Activated naive CD4-positive, alpha-beta T cell treated with anti-CD3 and anti-CD28 coated beads, Interleukin-2, amount 10 ng/mL, durations not matched to agents 7 days and 5 days (primary cell): ENCODE results near the gene ATRN.

Experiments used
- CTCF ChIA-PET: fragments of 350-600 bp; sonication (Branson Sonifier 250); formaldehyde crosslinking; loops from one replicate; lab custom pipeline; 2021; ENCODE audit warnings: antibody characterized with exemption; lab: Charles Lee
- DNase-seq: peaks from one replicate; pipeline ENCODE4 v3.0.0-alpha.2; 2020
- H3K27ac Mint-ChIP-seq: one replicate; pipeline ENCODE4 v1.8.0; 2021; ENCODE audit warnings: mild to moderate bottlenecking, moderate library complexity, mixed read lengths
- H3K27me3 Mint-ChIP-seq: one replicate; pipeline ENCODE4 v1.8.0; 2021; ENCODE audit warnings: mild to moderate bottlenecking, mixed read lengths
- H3K36me3 Mint-ChIP-seq: one replicate; pipeline ENCODE4 v1.8.0; 2021; ENCODE audit warnings: mixed read lengths
- H3K4me1 Mint-ChIP-seq: one replicate; pipeline ENCODE4 v1.8.0; 2021; ENCODE audit warnings: mixed read lengths
- H3K4me3 Mint-ChIP-seq: one replicate; pipeline ENCODE4 v1.8.0; 2021; ENCODE audit warnings: mild to moderate bottlenecking, moderate library complexity, mixed read lengths
- H3K9me3 Mint-ChIP-seq: one replicate; pipeline ENCODE4 v1.8.0; 2021; ENCODE audit warnings: mixed read lengths

Gene ATRN

GRCh38 chr20:3621111-3621510 lies 150.3 kb downstream of the ATRN start:
- H3K36me3 Mint-ChIP-seq = no peaks in the 10 kb centered on the region
- H3K27me3 Mint-ChIP-seq = no peaks in the 10 kb centered on the region
- H3K9me3 Mint-ChIP-seq = no peaks in the 10 kb centered on the region
- no peak for DNase-seq
- no peak overlapping the region for H3K27ac Mint-ChIP-seq
- no peaks in the 10 kb centered on the region for H3K4me1 Mint-ChIP-seq
- CTCF ChIA-PET = no interaction called here
- H3K4me3 Mint-ChIP-seq = no peak overlapping the region

GRCh38 chr20:3622406-3622805 lies 151.6 kb downstream of the ATRN start:
- CTCF ChIA-PET = no interaction called here
- no peaks in the 10 kb centered on the region for H3K27me3 Mint-ChIP-seq
- no peak for DNase-seq
- no peaks in the 10 kb centered on the region for H3K4me1 Mint-ChIP-seq
- no peak overlapping the region for H3K27ac Mint-ChIP-seq
- no peak overlapping the region for H3K4me3 Mint-ChIP-seq
- H3K36me3 Mint-ChIP-seq = no peaks in the 10 kb centered on the region
- H3K9me3 Mint-ChIP-seq = no peaks in the 10 kb centered on the region

- Mint-ChIP-seq H3K4me3 (no peak overlapping the region), H3K36me3 (no peaks in the 10 kb centered on the region), H3K9me3 (no peaks in the 10 kb centered on the region), H3K27ac (no peak overlapping the region), H3K4me1 (no peaks in the 10 kb centered on the region), H3K27me3 (no peaks in the 10 kb centered on the region)
- DNase-seq = no peak
- CTCF ChIA-PET = no interaction called here
Measured at GRCh38 chr20:3627476-3627875, 156.7 kb downstream of the ATRN start.

- DNase-seq = no peak
- H3K27me3 Mint-ChIP-seq = no peaks in the 10 kb centered on the region
- no peaks in the 10 kb centered on the region for H3K36me3 Mint-ChIP-seq
- no peaks in the 10 kb centered on the region for H3K9me3 Mint-ChIP-seq
- H3K4me3 Mint-ChIP-seq = no peak overlapping the region
- no peak overlapping the region for H3K27ac Mint-ChIP-seq
- CTCF ChIA-PET = no interaction called here
- H3K4me1 Mint-ChIP-seq = no peaks in the 10 kb centered on the region
Measured at GRCh38 chr20:3628502-3629314, 157.9 kb downstream of the ATRN start.

GRCh38 chr20:3629893-3630292 lies 159.1 kb downstream of the ATRN start:
- H3K27me3 Mint-ChIP-seq = no peaks in the 10 kb centered on the region

GRCh38 chr20:3630429-3630828 lies 159.6 kb downstream of the ATRN start:
- Mint-ChIP-seq H3K36me3 (no peaks in the 10 kb centered on the region), H3K4me1 (peaks cover 4% of the 10 kb centered on the region), H3K27ac (no peak overlapping the region)

More at GRCh38 chr20:3629893-3630292, 159.1 kb downstream of the ATRN start:
- Mint-ChIP-seq H3K36me3 (no peaks in the 10 kb centered on the region), H3K4me3 (no peak overlapping the region), H3K9me3 (no peaks in the 10 kb centered on the region), H3K4me1 (peaks cover 4% of the 10 kb centered on the region), H3K27ac (no peak overlapping the region)
- CTCF ChIA-PET = no interaction called here
- DNase-seq = no peak

GRCh38 chr20:3631534-3631933 lies 160.7 kb downstream of the ATRN start:
- no peaks in the 10 kb centered on the region for H3K36me3 Mint-ChIP-seq
- H3K27me3 Mint-ChIP-seq = no peaks in the 10 kb centered on the region
- H3K27ac Mint-ChIP-seq = no peak overlapping the region
- H3K9me3 Mint-ChIP-seq = no peaks in the 10 kb centered on the region
- CTCF ChIA-PET = interaction anchor here (0.7 kb wide), 1 partner anchor 9 kb away, joined by 3 read pairs; no protein-coding TSS in a partner anchor
- peaks cover 4% of the 10 kb centered on the region for H3K4me1 Mint-ChIP-seq
- DNase-seq = no peak
- no peak overlapping the region for H3K4me3 Mint-ChIP-seq

More at GRCh38 chr20:3630429-3630828, 159.6 kb downstream of the ATRN start:
- H3K9me3 Mint-ChIP-seq = no peaks in the 10 kb centered on the region
- no peaks in the 10 kb centered on the region for H3K27me3 Mint-ChIP-seq
- DNase-seq = no peak
- CTCF ChIA-PET = no interaction called here
- no peak overlapping the region for H3K4me3 Mint-ChIP-seq

- no peak overlapping the region for H3K27ac Mint-ChIP-seq
- H3K9me3 Mint-ChIP-seq = no peaks in the 10 kb centered on the region
- DNase-seq = no peak
- no peaks in the 10 kb centered on the region for H3K27me3 Mint-ChIP-seq
- no peak overlapping the region for H3K4me3 Mint-ChIP-seq
- H3K36me3 Mint-ChIP-seq = no peaks in the 10 kb centered on the region
- peaks cover 4% of the 10 kb centered on the region for H3K4me1 Mint-ChIP-seq
- CTCF ChIA-PET = interaction anchor here (1.2 kb wide), 1 partner anchor 14 kb away, joined by 4 read pairs; no protein-coding TSS in a partner anchor
Measured at GRCh38 chr20:3632311-3633004, 161.6 kb downstream of the ATRN start.

GRCh38 chr20:3633913-3634478 lies 163.2 kb downstream of the ATRN start:
- no peaks in the 10 kb centered on the region for H3K36me3 Mint-ChIP-seq
- no peaks in the 10 kb centered on the region for H3K27me3 Mint-ChIP-seq
- CTCF ChIA-PET = interaction anchor here (0.6 to 1.2 kb wide), 2 partner anchors 15 to 125 kb away, joined by 3 to 4 read pairs; no protein-coding TSS in a partner anchor
- H3K27ac Mint-ChIP-seq = no peak overlapping the region
- DNase-seq = no peak
- no peaks in the 10 kb centered on the region for H3K9me3 Mint-ChIP-seq
- H3K4me1 Mint-ChIP-seq = peaks cover 4% of the 10 kb centered on the region
- H3K4me3 Mint-ChIP-seq = no peak overlapping the region

GRCh38 chr20:3635346-3635745 lies 164.5 kb downstream of the ATRN start:
- CTCF ChIA-PET = interaction anchor here (1.2 kb wide), 1 partner anchor 72 kb away, joined by 3 read pairs; no protein-coding TSS in a partner anchor
- H3K9me3 Mint-ChIP-seq = peaks cover 3% of the 10 kb centered on the region

GRCh38 chr20:3640259-3640658 lies 169.4 kb downstream of the ATRN start:
- no peak overlapping the region for H3K4me3 Mint-ChIP-seq
- H3K27me3 Mint-ChIP-seq = no peaks in the 10 kb centered on the region
- no peak for DNase-seq
- H3K4me1 Mint-ChIP-seq = no peaks in the 10 kb centered on the region
- peaks cover 2% of the 10 kb centered on the region for H3K36me3 Mint-ChIP-seq
- peaks cover 3% of the 10 kb centered on the region for H3K9me3 Mint-ChIP-seq
- CTCF ChIA-PET = interaction anchor here (1.4 kb wide), 1 partner anchor 9 kb away, joined by 3 read pairs; no protein-coding TSS in a partner anchor
- H3K27ac Mint-ChIP-seq = no peak overlapping the region

More at GRCh38 chr20:3635346-3635745, 164.5 kb downstream of the ATRN start:
- Mint-ChIP-seq H3K4me1 (peaks cover 4% of the 10 kb centered on the region), H3K4me3 (no peak overlapping the region), H3K27me3 (no peaks in the 10 kb centered on the region), H3K36me3 (peaks cover 2% of the 10 kb centered on the region), H3K27ac (no peak overlapping the region)
- no peak for DNase-seq

- DNase-seq = no peak
- Mint-ChIP-seq H3K4me3 (no peak overlapping the region), H3K4me1 (no peaks in the 10 kb centered on the region), H3K36me3 (peaks cover 2% of the 10 kb centered on the region), H3K27ac (no peak overlapping the region), H3K9me3 (no peaks in the 10 kb centered on the region), H3K27me3 (no peaks in the 10 kb centered on the region)
- CTCF ChIA-PET = interaction anchor here (1.7 kb wide), 1 partner anchor 32 kb away, joined by 4 read pairs; no protein-coding TSS in a partner anchor
Measured at GRCh38 chr20:3645309-3646066, 174.7 kb downstream of the ATRN start.

- Mint-ChIP-seq H3K27me3 (no peaks in the 10 kb centered on the region), H3K4me1 (no peaks in the 10 kb centered on the region), H3K4me3 (no peak overlapping the region), H3K27ac (no peak overlapping the region), H3K9me3 (no peaks in the 10 kb centered on the region), H3K36me3 (peaks cover 2% of the 10 kb centered on the region)
- CTCF ChIA-PET = no interaction called here
- no peak for DNase-seq
Measured at GRCh38 chr20:3646067-3646440, 175.2 kb downstream of the ATRN start.

- Mint-ChIP-seq H3K9me3 (no peaks in the 10 kb centered on the region), H3K36me3 (peaks cover 2% of the 10 kb centered on the region)
Measured at GRCh38 chr20:3646651-3647050, 175.8 kb downstream of the ATRN start.

More at GRCh38 chr20:3646651-3647050, 175.8 kb downstream of the ATRN start:
- H3K4me3 Mint-ChIP-seq = no peak overlapping the region
- no peaks in the 10 kb centered on the region for H3K4me1 Mint-ChIP-seq
- H3K27ac Mint-ChIP-seq = no peak overlapping the region
- H3K27me3 Mint-ChIP-seq = no peaks in the 10 kb centered on the region
- no peak for DNase-seq
- CTCF ChIA-PET = interaction anchor here (1.0 kb wide), 1 partner anchor 29 kb away, joined by 3 read pairs; no protein-coding TSS in a partner anchor
